BE2C (cell line): ENCODE results near the gene SHROOM1.
"Not testable (repeated sequence)": the region's sequence is repeated elsewhere in the genome, so short reads cannot be mapped to it uniquely, and the experiment has no call there.

Experiments
- DNase-seq: peaks from one replicate; pipeline ENCODE4 v3.0.0-alpha.2; 2020
- H3K27me3 ChIP-seq: fragments of 250-450 bp; sonication (Bioruptor Pico); 2 replicates; pipeline ENCODE4 v1.5.1; 2020; ENCODE audit warnings: mild to moderate bottlenecking
- H3K36me3 ChIP-seq: fragments of 250-450 bp; sonication (Bioruptor Pico); 2 replicates; pipeline ENCODE4 v1.5.1; 2020; ENCODE audit warnings: mild to moderate bottlenecking
- H3K4me1 ChIP-seq: fragments of 250-450 bp; sonication (Bioruptor Pico); 2 replicates; pipeline ENCODE4 v1.5.1; 2020
- H3K4me3 ChIP-seq: 2 replicates; pipeline ENCODE4 v1.5.1; 2011; ENCODE audit warnings: low read depth, low read length
- H3K9me3 ChIP-seq: fragments of 250-450 bp; sonication (Bioruptor Pico); 2 replicates; pipeline ENCODE4 v1.5.1; 2020
- CTCF ChIP-seq: IDR thresholded peaks from 2 replicates; pipeline ENCODE4 v1.5.1; 2012; ENCODE audit warnings: mild to moderate bottlenecking, low read depth, low read length

SHROOM1 gene

DNA sequence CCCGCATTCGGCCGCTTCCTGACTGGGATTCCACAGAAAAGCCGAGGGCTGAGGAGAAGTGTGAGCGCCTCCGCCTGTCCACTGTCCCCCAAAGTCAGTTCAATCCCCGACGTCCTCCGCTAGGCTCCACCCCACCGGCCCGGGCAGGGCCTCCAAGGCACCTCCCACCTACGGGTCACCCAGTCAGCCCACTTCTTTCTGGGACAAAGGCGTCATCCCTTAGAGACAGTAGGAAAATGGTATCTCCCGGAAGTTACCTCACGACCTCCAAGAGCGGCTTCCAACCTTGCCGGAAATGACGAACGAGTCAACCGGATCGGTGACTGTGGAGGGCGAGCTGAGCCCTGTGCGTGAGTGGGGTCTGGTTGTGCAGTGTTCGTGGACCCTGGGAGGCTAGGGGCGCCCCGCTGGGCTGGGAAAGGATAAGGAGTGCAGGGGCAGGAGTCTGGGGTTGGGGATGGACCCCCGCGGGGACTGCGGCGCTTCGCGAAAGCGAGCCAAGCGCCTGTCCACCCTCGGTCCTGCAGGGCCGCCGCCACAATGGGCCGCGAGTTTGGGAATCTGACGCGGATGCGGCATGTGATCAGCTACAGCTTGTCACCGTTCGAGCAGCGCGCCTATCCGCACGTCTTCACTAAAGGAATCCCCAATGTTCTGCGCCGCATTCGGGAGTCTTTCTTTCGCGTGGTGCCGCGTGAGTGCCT, 36.0 kb upstream of the SHROOM1 start, which contains the start of the genes GDF9 and UQCRQ:
GDF9 (minus strand) TSS at position 128 of the 704 bp plus-strand sequence. CDS start 1,936 bp downstream, outside the sequence.
UQCRQ (plus strand) TSS at position 301 of the 704 bp plus-strand sequence; CDS start at position 541, 240 bp downstream.
- peaks cover 3% of the 10 kb centered on the region; the same call in 1 of the 2 replicates for H3K4me1 ChIP-seq
- DNase-seq, result peak; percentile 96

DNA sequence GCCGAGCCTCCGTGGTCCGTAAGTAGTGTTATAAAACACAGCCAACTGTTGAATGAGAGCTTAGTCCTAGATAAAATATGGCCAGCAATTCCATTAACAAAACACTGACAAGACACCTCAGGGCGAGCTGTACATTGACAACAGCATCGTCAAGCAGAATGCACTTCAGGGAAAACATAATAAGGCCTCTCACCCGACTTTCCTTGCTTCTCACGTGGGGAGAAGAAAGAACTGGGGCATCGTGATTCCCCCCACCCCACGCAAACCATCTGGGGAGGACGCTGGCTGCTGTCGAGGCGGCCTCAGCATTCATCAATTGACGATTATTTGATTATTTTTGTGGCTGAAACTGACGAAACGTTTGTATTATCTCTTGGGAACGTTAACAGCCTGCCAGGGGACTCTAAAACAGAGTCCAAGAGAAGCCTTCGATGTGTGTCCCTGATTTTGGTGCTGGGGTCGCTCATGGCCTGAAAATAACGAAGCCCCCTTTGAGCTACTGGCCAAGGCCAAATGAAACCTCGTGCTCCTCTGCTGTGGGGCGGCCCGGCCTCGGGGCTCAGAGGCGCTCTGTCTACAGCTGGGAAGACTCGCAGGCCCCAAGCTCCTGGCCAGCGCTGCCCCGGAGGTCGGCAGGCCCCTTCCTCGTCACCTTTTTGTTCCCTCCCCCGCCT, 35.4 kb upstream of the SHROOM1 start:
- no peak for TF ChIP-seq CTCF
- no peak for DNase-seq

More for the DNA sequence above, 36.0 kb upstream of the SHROOM1 start, which contains the start of the genes GDF9 and UQCRQ:
- TF ChIP-seq CTCF, result peak; percentile 31; the same call in 1 of the 2 replicates
- Histone ChIP-seq H3K9me3 (no peaks in the 10 kb centered on the region), H3K4me3 (peak within 1 kb of the TSS; percentile 91), H3K36me3 (peaks cover 40% of the 10 kb centered on the region), H3K27me3 (no peaks in the 10 kb centered on the region)

GRCh38 chr5:132860742-132861141, 30.3 kb upstream of the SHROOM1 start:
- H3K4me1 ChIP-seq, result no peaks in the 10 kb centered on the region
- H3K27me3 ChIP-seq, result no peaks in the 10 kb centered on the region
- no peaks in the 10 kb centered on the region for H3K36me3 ChIP-seq
- no peaks in the 10 kb centered on the region for H3K9me3 ChIP-seq
- no peak for DNase-seq
- TF ChIP-seq CTCF, result no peak
- no peak overlapping the region for H3K4me3 ChIP-seq

More for the DNA sequence above, 35.4 kb upstream of the SHROOM1 start:
- Histone ChIP-seq H3K9me3 (no peaks in the 10 kb centered on the region), H3K36me3 (peaks cover 35% of the 10 kb centered on the region), H3K27me3 (no peaks in the 10 kb centered on the region), H3K4me3 (peak overlapping the region; percentile 91), H3K4me1 (peaks cover 3% of the 10 kb centered on the region; the same call in 1 of the 2 replicates)

GRCh38 chr5:132859889-132860437, 29.5 kb upstream of the SHROOM1 start:
- Histone ChIP-seq H3K4me3 (no peak overlapping the region), H3K27me3 (no peaks in the 10 kb centered on the region), H3K4me1 (no peaks in the 10 kb centered on the region), H3K36me3 (no peaks in the 10 kb centered on the region), H3K9me3 (no peaks in the 10 kb centered on the region)
- DNase-seq, result no peak
- no peak for TF ChIP-seq CTCF

DNA sequence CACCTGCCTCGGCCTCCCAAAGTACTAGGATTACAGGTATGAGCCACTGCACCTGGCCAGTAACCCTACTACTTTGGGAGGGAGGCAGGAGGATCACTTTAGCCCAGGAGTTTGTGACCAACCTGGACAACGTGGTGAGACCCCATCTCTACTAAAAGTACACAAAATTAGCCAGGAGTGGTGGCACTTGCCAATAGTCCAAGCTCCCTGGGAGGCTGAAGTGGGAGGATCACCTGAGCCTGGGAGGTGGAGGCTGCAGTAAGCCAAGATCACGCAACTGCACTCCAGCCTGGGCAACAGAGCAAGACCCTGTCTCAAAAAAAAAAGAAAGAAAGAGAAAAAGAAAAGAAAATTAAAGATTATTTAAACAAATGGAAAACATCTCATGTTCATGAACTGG, 25.6 kb upstream of the SHROOM1 start:
- no peak for TF ChIP-seq CTCF
- Histone ChIP-seq H3K9me3 (no peaks in the 10 kb centered on the region), H3K27me3 (no peaks in the 10 kb centered on the region), H3K4me3 (no peak overlapping the region), H3K36me3 (no peaks in the 10 kb centered on the region), H3K4me1 (no peaks in the 10 kb centered on the region)
- no peak for DNase-seq

DNA sequence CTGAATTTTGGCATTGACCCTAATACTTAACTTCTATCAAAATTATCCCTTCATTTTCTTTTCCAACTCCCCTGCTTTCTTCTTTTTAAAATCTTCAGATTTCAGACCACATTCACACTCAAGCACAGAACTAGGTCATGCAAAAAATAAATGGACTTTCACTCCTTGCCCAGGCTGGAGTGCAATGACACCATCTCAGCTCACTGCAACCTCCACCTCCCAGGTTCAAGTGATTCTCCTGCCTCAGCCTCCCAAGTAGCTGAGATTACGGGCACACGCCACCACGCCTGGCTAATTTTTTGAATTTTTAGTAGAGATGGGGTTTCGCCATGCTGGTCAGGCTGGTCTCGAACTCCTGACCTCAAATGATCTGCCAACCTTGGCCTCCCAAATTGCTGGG, 24.5 kb upstream of the SHROOM1 start:
- not testable (repeated sequence) for H3K4me1 ChIP-seq, H3K9me3 ChIP-seq, H3K4me3 ChIP-seq, H3K36me3 ChIP-seq, DNase-seq, H3K27me3 ChIP-seq
